NCI-H2029 treated with DMSO at 0.1 percent for 48 hours (cell line): ENCODE data around the gene FRMD4B.

ENCODE experiments used
- DNase-seq: peaks from one replicate; lab custom pipeline; 2025; lab: John Stamatoyannopoulos, UW

Gene FRMD4B

GRCh38 chr3:69174871-69175737, 210.8 kb downstream of the FRMD4B start:
- no peak for DNase-seq

GRCh38 chr3:69174445-69174844, 211.4 kb downstream of the FRMD4B start:
- DNase-seq, result no peak

GRCh38 chr3:69172058-69172457, 213.8 kb downstream of the FRMD4B start:
- no peak for DNase-seq

- DNase-seq, result no peak
These were observed 219.4 kb downstream of the FRMD4B start for GRCh38 chr3:69166446-69166845.

- no peak for DNase-seq
These were observed 220.1 kb downstream of the FRMD4B start for GRCh38 chr3:69165744-69166143.

GRCh38 chr3:69164296-69164695, 221.6 kb downstream of the FRMD4B start:
- no peak for DNase-seq

GRCh38 chr3:69162308-69162980, 223.4 kb downstream of the FRMD4B start:
- DNase-seq, result no peak

GRCh38 chr3:69161587-69162307, 224.1 kb downstream of the FRMD4B start:
- peak; percentile 42 for DNase-seq

- DNase-seq, result no peak
These were observed 225.4 kb downstream of the FRMD4B start for GRCh38 chr3:69160525-69160924.

- no peak for DNase-seq
These were observed 225.8 kb downstream of the FRMD4B start for GRCh38 chr3:69160107-69160506.

GRCh38 chr3:69149586-69149985, 236.3 kb downstream of the FRMD4B start:
- no peak for DNase-seq

GRCh38 chr3:69145688-69146087, 240.2 kb downstream of the FRMD4B start:
- no peak for DNase-seq

GRCh38 chr3:69144631-69145245, 241.2 kb downstream of the FRMD4B start:
- no peak for DNase-seq

- peak; percentile 32 for DNase-seq
These were observed 242.3 kb downstream of the FRMD4B start for GRCh38 chr3:69143612-69144011.

GRCh38 chr3:69142797-69143454, 243.0 kb downstream of the FRMD4B start:
- DNase-seq, result no peak

GRCh38 chr3:69142090-69142489, 243.8 kb downstream of the FRMD4B start:
- DNase-seq, result no peak

GRCh38 chr3:69141313-69141712, 244.6 kb downstream of the FRMD4B start:
- DNase-seq, result no peak

GRCh38 chr3:69137412-69137811, 248.5 kb downstream of the FRMD4B start:
- DNase-seq, result no peak

GRCh38 chr3:69137005-69137404, 248.9 kb downstream of the FRMD4B start:
- no peak for DNase-seq

GRCh38 chr3:69130689-69131088, 255.2 kb downstream of the FRMD4B start:
- no peak for DNase-seq

- DNase-seq, result no peak
These were observed 256.4 kb downstream of the FRMD4B start for GRCh38 chr3:69129531-69129930.

- no peak for DNase-seq
These were observed 257.4 kb downstream of the FRMD4B start for GRCh38 chr3:69128509-69128908.
